ENCODE results near the gene GTF3C4. TPM values are rescaled to one million over a fixed set of nuclear protein-coding genes. Genes with fewer than 3 reads are reported as not detected.

GTF3C4 gene
- total and polyA plus RNA-seq, 2 of the 13 experiments (the other 11 are each of a cell fraction or from before 2014, with no cell fraction given), result 2.6 to 12.9 TPM

DNA sequence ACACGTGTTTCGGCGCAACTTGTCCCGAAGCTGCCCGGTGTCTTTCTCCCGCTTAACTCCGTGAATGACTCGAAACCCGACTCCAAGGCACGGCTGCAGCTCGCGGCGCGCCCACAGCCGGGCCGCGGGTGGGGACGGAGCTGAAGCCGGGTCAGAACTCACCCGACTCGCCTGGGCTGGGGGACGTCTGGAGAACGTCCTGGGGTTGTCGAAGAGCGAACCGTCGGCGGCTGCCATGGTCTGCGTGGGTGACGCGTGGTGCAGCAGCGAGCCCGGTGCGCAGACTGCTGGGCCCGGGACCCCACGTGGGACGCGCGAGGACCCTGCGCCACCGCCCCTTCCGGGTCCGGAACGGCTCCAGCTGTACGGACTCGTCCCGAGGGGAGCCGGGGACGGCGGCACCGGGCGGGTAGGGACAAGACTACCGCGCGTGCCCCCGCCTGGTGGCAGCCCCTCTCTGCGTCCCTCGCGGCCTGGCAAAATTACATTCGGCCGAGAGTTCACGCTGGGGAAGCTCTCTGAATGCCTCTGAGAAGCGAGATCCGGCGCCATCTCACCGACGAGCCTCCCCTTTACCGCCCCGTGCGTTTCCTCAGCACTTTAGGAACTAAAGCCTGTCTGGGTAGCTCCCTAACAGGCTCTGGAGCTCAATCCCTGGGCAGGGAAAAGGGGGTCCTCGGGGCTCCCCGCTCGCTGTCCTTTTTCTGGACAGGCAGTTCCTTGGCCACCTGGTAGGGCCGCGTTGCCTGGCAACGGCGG, 387 bp upstream of the GTF3C4 start, which contains the start of gene DDX31 (continued):
- TF ChIP-seq, protein P1, sequence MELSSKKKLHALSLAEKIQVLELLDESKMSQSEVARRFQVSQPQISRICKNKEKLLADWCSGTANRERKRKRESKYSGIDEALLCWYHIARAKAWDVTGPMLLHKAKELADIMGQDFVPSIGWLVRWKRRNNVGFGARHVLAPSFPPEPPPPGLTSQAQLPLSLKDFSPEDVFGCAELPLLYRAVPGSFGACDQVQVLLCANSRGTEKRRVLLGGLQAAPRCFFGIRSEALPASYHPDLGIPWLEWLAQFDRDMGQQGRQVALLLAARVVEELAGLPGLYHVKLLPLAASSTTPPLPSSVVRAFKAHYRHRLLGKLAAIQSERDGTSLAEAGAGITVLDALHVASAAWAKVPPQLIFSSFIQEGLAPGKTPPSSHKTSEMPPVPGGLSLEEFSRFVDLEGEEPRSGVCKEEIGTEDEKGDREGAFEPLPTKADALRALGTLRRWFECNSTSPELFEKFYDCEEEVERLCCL (CRISPR knock-in tag; IDR thresholded peaks at IDR 0.05; ENCODE audit: borderline replicate concordance), result no peak
- TF ChIP-seq ZKSCAN5 (CRISPR knock-in tag; IDR thresholded peaks at IDR 0.05) (no peak), ZNF232 (CRISPR knock-in tag; IDR thresholded peaks at IDR 0.05; ENCODE audit: borderline replicate concordance) (peak; percentile 52; the same call in 1 of the 2 replicates), CHCHD3 (CRISPR knock-in tag; IDR thresholded peaks at IDR 0.05) (peak; percentile 95; the same call in 1 of the 2 replicates), SRSF9 (IDR thresholded peaks at IDR 0.05; ENCODE audit: borderline replicate concordance, insufficient read depth, low read depth, low read length, poor library complexity, severe bottlenecking) (no peak), IRF2 (CRISPR knock-in tag; IDR thresholded peaks at IDR 0.05) (peak; percentile 50), ZBTB20 (CRISPR knock-in tag; IDR thresholded peaks at IDR 0.05; ENCODE audit: borderline replicate concordance, low read depth) (peak; percentile 75; the same call in 1 of the 2 replicates), KLF15 (CRISPR knock-in tag; IDR thresholded peaks at IDR 0.05; ENCODE audit: borderline replicate concordance) (peak; percentile 98), ZFP90 (CRISPR knock-in tag; IDR thresholded peaks at IDR 0.05; ENCODE audit: borderline replicate concordance) (peak; percentile 96; the same call in 1 of the 2 replicates), ZNF205 (CRISPR knock-in tag; IDR thresholded peaks at IDR 0.05) (peak; percentile 64; the same call in 1 of the 2 replicates), LCORL (IDR thresholded peaks at IDR 0.05) (no peak), LCORL (CRISPR knock-in tag; IDR thresholded peaks at IDR 0.05) (peak; percentile 54), ZNF17 (CRISPR knock-in tag; IDR thresholded peaks at IDR 0.05) (peak; percentile 77), MEIS1 (CRISPR knock-in tag; IDR thresholded peaks at IDR 0.05; ENCODE audit: borderline replicate concordance) (no peak), ZSCAN21 (CRISPR knock-in tag; IDR thresholded peaks at IDR 0.05; ENCODE audit: borderline replicate concordance) (peak; percentile 86), RFX3 (CRISPR knock-in tag; IDR thresholded peaks at IDR 0.05) (peak; percentile 92), ZNF839 (CRISPR knock-in tag; IDR thresholded peaks at IDR 0.05; ENCODE audit: borderline replicate concordance) (peak; percentile 79; the same call in 1 of the 2 replicates), ATRX (CRISPR knock-in tag; IDR thresholded peaks at IDR 0.05; ENCODE audit: borderline replicate concordance) (no peak)
- TF ChIP-seq, protein P2, sequence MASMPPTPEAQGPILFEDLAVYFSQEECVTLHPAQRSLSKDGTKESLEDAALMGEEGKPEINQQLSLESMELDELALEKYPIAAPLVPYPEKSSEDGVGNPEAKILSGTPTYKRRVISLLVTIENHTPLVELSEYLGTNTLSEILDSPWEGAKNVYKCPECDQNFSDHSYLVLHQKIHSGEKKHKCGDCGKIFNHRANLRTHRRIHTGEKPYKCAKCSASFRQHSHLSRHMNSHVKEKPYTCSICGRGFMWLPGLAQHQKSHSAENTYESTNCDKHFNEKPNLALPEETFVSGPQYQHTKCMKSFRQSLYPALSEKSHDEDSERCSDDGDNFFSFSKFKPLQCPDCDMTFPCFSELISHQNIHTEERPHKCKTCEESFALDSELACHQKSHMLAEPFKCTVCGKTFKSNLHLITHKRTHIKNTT (CRISPR knock-in tag; IDR thresholded peaks at IDR 0.05), result no peak
- TF ChIP-seq, protein P3, sequence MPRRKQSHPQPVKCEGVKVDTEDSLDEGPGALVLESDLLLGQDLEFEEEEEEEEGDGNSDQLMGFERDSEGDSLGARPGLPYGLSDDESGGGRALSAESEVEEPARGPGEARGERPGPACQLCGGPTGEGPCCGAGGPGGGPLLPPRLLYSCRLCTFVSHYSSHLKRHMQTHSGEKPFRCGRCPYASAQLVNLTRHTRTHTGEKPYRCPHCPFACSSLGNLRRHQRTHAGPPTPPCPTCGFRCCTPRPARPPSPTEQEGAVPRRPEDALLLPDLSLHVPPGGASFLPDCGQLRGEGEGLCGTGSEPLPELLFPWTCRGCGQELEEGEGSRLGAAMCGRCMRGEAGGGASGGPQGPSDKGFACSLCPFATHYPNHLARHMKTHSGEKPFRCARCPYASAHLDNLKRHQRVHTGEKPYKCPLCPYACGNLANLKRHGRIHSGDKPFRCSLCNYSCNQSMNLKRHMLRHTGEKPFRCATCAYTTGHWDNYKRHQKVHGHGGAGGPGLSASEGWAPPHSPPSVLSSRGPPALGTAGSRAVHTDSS (CRISPR knock-in tag; conservative IDR thresholded peaks at IDR 0.05), result no peak
- TF ChIP-seq, protein P4, sequence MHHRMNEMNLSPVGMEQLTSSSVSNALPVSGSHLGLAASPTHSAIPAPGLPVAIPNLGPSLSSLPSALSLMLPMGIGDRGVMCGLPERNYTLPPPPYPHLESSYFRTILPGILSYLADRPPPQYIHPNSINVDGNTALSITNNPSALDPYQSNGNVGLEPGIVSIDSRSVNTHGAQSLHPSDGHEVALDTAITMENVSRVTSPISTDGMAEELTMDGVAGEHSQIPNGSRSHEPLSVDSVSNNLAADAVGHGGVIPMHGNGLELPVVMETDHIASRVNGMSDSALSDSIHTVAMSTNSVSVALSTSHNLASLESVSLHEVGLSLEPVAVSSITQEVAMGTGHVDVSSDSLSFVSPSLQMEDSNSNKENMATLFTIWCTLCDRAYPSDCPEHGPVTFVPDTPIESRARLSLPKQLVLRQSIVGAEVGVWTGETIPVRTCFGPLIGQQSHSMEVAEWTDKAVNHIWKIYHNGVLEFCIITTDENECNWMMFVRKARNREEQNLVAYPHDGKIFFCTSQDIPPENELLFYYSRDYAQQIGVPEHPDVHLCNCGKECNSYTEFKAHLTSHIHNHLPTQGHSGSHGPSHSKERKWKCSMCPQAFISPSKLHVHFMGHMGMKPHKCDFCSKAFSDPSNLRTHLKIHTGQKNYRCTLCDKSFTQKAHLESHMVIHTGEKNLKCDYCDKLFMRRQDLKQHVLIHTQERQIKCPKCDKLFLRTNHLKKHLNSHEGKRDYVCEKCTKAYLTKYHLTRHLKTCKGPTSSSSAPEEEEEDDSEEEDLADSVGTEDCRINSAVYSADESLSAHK (CRISPR knock-in tag; IDR thresholded peaks at IDR 0.05; ENCODE audit: borderline replicate concordance), result no peak
